HG03025 (cell line): ENCODE measurements around the gene CHST15.
"Not testable (repeated sequence)": the region's sequence is repeated elsewhere in the genome, so short reads cannot be mapped to it uniquely, and the experiment has no call there.

Experiments used
- ATAC-seq: cut with Tn5 transposase; IDR thresholded peaks from one replicate; pipeline ENCODE4 v1.9.1; 2021; ENCODE audit warnings: mild to moderate bottlenecking, moderate library complexity; ENCODE audit not compliant: unreplicated experiment, low FRiP score

Gene CHST15

DNA sequence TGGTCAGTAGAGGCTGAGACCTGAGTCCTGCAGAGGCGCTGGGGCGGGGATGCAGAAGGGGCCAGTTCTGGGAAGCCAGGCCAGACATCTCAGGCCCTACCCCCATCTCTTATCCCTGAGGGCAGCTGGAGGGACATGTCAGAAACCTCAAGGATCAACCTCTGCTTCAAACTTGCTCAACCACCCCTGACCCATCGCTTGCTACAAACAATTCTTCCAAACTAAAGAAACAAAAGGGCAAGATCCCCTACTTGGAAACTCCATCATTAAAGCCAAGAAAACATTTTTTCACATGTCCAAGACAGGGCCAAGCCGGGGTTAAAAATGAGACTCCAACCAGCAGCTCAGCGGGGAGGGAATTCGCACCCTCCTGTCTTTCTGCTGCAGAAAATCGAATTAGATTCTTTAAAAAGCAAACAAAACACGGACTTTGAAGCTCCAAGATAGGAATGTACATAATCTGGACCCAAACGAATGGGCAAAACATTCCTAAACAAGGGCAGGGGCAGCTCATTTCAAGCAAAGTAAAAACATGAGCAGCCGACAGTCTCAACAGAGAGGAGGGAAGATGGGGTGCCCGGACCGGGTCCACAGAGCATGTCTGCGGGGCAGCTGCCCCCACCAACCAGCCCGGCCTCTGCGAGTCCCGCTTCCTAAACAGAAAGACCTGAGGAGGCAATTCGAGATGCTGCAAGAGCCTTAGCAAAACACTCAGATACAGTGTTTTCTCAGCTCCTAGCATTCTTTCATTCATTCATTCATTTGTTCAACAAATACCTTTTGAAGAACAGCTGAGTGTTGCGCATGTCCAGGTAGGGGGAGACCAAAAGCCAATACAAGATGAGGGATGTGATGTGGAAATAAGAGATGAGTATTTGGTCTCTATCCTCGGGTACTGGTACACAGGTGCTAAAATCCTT is 44.8 kb downstream of the CHST15 start:
- ATAC-seq = no peak

DNA sequence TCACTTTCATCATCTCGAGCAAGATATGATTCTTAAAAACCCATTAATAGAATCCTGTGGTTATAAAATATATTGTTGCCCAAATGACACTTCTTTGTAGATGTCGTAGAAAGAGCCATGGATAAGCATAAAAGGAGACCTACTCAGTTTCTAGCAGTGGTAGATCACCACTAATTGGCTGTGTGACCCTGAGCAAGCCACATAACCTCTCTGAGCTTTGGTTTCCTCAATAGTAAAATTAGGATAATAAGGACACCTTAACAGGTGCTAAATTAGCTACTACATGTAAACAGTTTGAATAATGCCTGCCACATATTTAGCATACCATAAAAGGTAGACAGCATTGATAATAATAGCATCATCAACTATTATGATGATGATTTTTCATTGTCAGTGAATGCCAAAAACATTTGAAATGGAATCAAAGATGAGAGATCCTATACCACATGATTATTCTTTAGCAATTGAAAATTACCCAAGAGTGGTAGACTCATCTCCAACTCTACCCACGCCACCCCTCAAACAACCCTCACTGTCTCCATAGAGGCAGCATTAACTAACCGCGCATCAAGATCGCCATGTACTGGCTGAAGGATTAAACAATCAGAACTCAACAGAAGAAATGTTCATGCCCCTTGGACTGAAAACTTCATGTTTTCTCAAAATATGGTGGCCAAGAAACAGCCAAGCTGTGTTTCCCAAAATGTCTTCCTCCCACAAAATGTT is 45.8 kb downstream of the CHST15 start:
- no peak for ATAC-seq

GRCh38 chr10:124045801-124046355 is 47.5 kb downstream of the CHST15 start:
- no peak for ATAC-seq

GRCh38 chr10:124045276-124045675 is 48.1 kb downstream of the CHST15 start:
- no peak for ATAC-seq

GRCh38 chr10:124044143-124044862 is 49.1 kb downstream of the CHST15 start:
- ATAC-seq = no peak

DNA sequence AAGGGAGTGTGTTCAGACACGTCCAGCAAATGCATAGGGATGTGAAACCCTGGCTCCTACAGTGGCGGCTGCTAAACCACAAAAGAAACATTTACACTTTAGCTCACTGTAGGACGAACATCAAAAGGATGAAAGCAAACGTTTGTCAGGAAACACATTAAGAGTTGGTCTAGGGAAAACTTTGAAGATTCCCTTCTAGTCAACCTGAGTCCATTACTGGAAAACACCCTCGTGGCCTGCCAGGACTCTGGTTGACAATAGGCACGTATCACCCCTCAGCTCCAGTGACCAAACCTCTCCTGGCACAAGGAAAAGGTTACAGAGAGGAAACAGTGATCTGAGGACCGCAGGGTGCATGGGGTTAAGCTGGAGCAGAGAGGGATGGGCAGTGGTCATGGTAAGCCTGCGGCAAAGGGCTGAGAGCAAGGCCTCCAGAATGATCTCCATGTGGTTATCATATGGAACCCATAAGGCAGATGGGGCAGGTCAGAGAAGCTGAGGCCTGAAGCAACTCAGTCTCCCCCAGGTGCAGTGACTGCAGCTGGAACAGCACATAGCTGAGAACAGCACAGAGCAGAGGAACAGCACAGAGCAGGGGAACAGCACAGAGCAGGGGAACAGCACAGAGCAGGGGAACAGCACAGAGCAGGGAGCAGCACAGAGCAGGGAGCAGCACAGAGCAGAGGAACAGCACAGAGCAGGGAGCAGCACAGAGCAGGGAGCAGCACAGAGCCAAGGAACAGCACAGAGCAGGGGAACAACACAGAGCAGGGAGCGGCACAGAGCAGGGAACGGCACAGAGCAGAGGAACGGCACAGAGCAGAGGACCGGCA is 49.9 kb downstream of the CHST15 start:
- peak; percentile 49 for ATAC-seq

DNA sequence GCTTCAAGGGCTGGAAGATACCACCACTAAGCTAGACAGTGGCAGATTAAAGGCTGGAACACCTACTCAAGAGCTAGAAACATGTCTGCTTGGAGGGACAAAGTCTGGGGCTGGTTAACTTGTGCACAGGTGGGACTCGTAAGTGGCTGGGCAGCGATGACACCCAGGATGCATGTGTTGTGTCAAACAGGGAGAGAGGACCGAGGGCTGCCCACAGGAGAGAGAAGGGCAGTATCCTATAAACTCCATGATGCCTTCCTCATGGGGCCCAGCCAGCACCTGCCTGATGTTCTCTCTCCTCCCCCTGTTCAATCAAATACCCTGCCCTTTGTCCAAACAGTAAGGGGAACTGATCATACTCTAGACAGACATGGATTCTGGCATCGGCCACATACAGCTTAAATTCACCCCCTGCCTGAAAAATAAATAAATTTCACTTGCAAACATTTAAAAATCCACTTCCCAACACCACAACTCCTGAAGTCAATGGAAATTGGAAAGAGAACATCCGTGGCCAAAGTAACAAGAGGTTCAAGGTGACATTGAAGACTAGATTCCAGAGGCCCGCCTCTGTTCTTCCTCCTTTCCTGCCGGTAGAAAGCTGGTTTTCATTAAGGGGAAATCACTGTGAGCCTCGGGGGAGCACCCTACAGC is 50.6 kb downstream of the CHST15 start:
- ATAC-seq = no peak

DNA sequence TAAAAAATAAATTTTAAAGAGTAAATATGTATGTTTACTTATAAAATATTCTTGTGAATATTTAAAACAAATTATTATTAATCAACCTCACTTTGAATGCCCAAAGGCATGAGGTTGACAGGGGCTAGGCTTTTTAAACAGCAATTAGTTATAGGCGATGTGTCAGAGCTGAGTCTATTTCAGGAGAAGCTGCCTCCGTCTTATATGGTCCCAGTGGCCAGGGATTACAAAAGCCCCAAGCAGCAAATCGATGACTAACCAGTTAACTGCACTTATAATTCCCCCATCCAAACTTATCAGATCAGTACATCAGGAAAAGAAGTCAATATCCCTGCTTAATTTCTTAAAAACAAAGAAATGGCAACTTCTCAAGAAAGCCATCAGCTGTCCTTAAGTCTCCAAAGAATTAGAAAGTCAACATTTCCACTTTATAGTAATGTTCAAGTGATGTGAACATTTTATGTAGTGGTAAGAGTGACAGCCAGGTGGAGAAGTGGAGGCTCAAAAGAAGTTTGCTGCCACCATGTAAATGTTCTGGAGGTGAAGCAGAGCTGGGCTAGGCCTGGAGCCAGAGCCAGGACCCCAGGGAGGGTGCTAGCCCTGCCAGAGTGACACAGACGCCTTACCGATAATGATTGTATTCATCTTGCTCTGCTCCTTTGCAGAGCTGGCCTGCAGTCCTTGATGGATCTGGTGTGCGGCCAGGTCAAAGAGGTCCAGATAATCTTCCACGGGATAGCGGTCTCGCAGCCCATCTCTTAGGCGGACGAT is 51.5 kb downstream of the CHST15 start:
- no peak for ATAC-seq

GRCh38 chr10:124040451-124041188 is 52.8 kb downstream of the CHST15 start:
- no peak for ATAC-seq

GRCh38 chr10:124039483-124040013 is 53.9 kb downstream of the CHST15 start:
- no peak for ATAC-seq

GRCh38 chr10:124037784-124038183 is 55.6 kb downstream of the CHST15 start:
- no peak for ATAC-seq

GRCh38 chr10:124037286-124037685 is 56.1 kb downstream of the CHST15 start:
- ATAC-seq = no peak

DNA sequence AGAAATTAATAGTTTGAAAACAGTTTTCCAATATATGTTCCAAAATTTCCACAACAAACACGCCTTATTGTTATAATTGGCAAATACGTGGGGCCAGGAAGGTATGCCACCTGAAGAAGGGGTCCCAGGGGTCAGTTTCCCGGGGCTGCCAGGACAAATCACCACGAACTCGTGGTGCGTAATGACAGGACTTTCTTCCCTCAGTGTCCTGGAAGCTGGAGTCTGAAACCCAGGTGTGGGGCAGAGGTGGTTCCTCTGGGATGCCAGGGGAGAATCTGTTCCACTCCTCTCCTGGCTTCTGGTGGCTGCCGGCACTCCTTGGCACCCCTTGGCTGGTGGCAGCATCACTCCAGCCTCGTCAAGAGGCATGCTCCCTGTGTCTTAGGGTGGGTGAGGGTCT is 56.7 kb downstream of the CHST15 start:
- ATAC-seq = no peak

GRCh38 chr10:124035928-124036558 is 57.4 kb downstream of the CHST15 start:
- peak; percentile 98 for ATAC-seq

DNA sequence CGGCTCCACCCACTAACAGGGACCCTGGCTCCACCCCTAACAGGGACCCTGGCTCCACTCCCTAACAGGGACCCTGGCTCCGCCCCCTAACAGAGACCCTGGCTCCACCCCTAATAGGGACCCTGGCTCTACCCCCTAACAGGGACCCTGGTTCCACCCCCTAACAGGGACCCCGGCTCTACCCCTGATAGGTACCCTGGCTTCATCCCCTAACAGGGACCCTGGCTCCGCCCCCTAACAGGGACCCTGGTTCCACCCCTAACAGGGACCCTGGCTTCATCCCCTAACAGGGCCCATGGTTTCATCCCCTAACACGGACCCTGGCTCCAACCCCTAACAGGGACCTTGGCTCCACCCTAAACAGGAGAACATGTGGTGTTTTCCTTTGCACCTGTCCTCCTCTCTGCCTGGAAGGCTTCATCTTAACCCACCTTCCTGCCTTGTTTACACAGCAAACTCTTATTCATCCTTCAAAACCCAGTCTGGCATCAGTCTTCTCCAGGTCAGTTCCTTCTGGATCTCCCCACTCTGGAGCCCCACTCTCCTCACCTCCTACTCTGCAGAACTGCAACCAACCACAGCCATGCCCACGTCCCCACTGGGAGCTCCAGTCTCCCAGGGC is 58.0 kb downstream of the CHST15 start:
- ATAC-seq = no peak

DNA sequence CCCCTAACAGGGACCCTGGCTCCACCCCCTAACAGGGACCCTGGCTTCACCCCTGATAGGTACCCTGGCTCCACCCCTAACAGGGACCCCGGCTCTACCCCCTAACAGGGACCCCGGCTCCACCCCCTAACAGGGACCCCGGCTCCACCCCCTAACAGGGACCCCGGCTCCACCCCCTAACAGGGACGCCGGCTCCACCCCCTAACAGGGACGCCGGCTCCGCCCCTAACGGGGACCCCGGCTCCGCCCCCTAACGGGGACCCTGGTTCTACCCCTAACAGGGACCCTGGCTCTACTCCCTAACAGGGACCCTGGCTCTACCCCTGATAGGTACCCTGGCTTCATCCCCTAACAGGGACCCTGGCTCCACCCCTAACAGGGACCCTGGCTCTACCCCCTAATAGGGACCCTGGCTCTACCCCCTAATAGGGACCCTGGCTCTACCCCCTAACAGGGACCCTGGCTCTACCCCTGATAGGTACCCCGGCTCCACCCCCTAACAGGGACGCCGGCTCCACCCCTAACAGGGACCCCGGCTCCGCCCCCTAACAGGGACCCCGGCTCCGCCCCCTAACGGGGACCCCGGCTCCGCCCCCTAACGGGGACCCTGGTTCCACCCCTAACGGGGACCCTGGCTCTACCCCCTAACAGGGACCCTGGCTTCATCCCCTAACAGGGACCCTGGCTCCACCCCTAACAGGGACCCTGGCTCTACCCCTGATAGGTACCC is 58.7 kb downstream of the CHST15 start:
- ATAC-seq = not testable (repeated sequence)
